Pulmonary artery endothelial cell (primary cell): ENCODE results near the gene LIFR. TPM values are rescaled to one million over a fixed set of nuclear protein-coding genes. Genes with fewer than 3 reads are reported as not detected.
A peak's percentile ranks its signal among the peaks of the same experiment; 100 is the strongest.
"Not testable (repeated sequence)": the region's sequence is repeated elsewhere in the genome, so short reads cannot be mapped to it uniquely, and the experiment has no call there.

Experiments used
- DNase-seq: peaks from one replicate; pipeline ENCODE4 v3.0.0-alpha.2; 2011; ENCODE audit warnings: low read depth, low spot score
- total RNA-seq: library from RNA; depleted of rRNA; stranded (reverse); fragments of >200 nt; gene quantifications from 2 replicates; pipeline ENCODE4 v1.2.3, GENCODE V29; 2014

The LIFR gene
- total RNA-seq, 1 donor from 2014 or later, result 35.8 TPM

DNA sequence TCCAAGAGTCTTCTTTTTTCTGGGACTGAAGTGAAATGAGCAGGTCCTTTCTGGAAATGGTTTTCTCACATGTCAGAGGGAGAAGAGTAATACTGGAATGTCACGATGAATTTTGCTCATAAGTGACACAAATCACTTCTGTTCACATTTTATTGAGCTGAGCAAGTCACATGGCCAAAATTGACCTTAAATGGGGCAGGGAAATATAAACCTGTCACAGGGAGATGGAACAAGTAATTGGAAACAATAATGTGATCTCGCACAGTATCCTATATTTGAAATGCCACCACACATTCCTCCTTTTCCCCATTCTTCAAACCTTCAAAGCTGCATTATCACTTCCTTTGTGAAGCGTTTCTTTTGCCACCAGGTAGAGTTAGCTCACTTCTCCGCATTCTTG is 25.2 kb upstream of the LIFR start:
- no peak for DNase-seq

GRCh38 chr5:38579105-38579504 is 22.7 kb upstream of the LIFR start:
- DNase-seq, result no peak

- DNase-seq, result no peak
Observed at GRCh38 chr5:38576961-38577684, 20.7 kb upstream of the LIFR start.

GRCh38 chr5:38576442-38576841 is 20.0 kb upstream of the LIFR start:
- DNase-seq, result no peak

- no peak for DNase-seq
Observed at GRCh38 chr5:38575476-38575875, 19.0 kb upstream of the LIFR start.

DNA sequence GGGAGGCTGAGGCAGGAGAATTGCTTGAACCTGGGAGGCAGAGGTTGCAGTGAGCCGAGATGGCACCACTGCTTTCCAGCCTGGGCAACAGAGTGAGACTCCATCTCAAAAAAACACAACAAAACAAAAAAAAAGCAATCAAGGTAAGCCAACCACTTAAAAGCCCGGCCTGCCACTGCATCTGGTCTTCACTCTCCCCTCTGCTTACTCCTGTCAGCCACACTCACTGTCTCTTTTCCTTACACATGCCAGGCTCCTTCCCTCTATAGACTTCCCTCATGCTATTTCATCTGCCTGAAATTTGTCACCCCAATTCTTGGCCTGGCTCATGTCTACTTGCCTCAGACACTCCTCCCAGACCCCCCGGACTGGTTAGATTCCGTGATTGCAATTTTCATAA is 17.6 kb upstream of the LIFR start:
- no peak for DNase-seq

- no peak for DNase-seq
Observed at GRCh38 chr5:38573521-38573920, 17.1 kb upstream of the LIFR start.

DNA sequence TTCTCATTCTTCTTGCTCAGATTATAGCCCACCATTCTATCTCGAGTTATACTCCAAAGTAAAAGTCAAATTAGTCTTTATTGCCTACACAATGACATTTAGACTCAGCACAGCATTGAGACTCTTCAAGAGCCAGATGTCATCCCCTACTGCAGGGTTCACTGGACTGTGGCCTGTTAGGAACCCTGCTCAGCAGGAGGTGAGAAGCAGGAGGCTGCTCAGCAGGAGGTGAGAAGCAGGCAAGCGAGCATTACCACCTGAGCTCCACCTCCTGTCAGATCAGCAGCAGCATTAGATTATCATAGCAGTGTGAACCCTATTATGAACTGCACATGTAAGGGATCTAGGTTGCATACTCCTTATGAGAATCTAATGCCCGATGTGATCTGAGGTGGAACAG is 12.7 kb upstream of the LIFR start:
- no peak for DNase-seq

DNA sequence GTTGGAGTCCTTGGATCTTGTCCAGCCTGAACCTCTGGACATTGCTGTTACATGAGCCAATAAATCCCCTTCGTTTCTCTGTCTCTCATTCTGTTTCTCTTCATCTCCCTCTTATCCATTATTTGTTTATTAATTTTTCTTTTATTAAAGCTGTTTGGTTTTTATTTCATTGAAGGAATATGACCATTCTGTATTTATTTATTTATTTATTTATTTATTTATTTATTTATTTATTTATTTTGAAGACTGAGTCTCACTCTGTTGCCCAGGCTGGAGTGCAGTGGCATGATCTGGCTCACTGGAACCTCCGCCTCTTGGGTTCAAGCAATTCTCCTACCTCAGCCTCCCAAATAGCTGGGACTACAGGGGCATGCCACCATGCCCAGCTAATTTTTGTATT is 10.9 kb upstream of the LIFR start:
- DNase-seq, result not testable (repeated sequence)

- no peak for DNase-seq
Observed at GRCh38 chr5:38563624-38564023, 7.2 kb upstream of the LIFR start.

DNA sequence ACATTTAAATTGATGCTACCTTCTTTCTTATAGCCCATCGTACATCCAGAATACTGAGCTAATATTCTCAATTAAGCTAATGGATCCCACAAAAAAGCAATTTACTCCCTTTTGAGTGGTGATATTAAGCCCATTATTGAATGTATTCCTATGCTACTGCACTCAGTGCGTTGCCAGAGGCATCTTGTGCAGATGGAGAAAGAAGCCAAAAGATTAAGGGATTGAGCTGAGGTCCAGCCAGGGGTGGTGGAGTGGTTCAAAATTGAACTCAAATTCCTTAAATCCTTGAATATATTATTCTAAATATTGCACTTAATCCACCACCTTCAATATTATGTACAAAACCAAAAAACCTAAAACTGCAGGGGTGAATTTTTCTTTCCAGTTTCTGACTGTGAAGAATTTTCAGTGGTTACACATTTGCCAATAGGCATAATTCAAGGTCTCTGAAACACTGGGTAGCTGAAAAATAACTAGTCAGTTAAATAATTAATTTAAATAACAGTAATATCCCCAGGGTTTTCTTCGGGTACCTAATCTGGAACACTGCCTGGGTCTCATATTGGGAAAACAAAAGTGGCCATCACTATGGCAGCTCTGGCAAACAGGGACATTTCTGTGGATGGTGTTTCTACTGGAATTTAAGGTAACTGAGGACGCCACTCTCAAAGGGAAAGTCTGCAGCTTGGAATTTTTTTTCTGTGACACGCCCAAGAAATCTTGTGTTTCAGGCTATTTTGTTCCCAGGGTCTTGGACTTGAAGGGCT is 6.2 kb upstream of the LIFR start:
- DNase-seq, result no peak

- no peak for DNase-seq
Observed at GRCh38 chr5:38559428-38559827, 3.0 kb upstream of the LIFR start.

DNA sequence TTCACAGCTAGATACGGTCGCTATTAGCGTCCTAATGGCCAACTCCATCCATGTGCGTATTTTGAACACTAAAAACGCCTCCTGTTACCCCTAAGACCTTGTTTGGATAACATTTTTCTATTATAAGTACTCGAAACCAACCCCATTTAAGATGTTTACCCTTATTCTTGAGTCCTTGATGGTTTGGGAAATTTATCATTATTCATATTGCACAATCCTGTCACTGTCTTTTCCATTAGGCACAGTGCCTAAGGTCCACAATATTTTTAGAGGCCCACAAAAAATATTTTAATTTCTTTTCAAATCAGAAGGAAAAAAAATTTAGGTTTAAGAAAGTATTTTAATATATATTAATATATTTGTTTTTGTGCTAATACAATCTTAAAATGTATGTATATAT is 1.3 kb upstream of the LIFR start:
- DNase-seq, result no peak

GRCh38 chr5:38557308-38557710 is 863 bp upstream of the LIFR start:
- DNase-seq, result no peak

DNA sequence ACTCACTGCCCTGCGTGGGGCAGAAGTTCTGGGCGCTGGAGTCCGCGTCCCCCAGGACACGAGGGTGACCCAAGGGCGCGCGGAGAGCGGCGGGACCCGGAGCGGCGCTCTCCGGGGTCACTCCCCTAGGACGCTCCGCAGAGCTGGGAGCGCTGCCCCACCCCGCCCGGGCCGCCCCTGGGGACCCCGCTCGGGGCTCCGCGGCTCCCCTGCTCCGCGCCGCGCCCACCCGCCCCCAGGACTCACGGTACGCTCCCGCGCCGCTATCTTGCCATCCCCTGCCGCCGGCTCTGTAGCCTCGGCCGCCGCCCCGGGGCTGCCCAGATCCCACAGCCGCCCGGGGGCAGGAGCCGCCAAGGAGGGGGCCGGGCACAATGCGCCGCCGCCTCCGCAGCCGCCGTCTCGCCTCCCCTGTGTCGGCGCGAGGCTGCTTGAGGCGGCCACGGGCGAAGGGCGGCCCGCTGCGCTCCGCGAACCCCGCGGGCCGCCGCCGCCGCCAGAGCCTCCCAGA is 303 bp downstream of the LIFR start:
- no peak for DNase-seq

DNA sequence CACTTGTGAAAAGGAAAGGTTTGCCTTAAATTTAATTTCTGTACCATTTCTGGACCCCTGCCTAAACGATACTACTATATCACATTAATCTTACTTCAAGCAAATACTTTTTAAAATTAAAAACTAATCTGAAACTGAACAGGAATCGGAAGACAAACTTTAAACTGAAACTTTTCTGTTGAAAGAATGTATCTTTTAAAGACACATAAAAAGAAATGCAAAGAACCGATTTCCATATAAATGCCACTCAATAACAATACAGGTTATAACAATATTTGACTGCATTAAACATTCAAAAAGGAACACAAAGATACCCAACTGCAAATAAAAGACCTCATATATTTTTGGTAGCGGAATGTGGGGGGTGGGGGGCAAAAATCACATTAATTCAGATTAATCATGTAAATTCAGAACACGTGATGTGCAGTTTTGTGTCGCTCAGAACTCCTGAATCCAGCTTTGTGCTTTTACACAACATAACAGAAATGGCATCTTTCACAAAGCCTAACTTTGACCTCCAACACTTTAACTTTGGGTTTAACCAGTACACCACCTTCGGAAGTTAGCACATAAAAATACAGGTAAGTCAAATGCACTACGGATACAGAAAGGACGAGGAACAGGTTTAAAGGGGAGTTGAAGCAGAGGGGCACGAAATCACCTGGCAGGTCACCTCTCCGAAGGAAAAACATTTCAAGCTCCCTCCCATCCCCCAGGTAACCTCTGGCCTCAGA is 925 bp downstream of the LIFR start:
- DNase-seq, result no peak

DNA sequence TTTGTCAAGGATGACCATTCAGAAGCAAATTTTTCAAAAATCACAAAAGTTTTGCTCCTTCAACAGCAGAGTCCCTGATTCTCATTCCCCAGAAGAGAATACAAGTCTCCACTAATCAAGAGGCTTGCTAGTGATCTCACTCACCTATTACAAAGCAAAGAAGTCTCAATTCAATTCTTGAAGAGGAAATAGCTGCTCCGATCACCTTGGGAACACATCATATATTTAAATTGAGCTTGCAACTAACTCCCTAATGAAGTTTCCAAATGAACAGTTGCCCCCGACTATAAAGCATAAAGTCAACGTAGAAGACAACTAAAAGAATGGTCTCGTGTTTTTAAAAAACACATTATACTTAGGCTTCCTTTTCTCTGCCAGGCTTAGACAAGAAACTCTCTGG is 1.6 kb downstream of the LIFR start:
- no peak for DNase-seq

DNA sequence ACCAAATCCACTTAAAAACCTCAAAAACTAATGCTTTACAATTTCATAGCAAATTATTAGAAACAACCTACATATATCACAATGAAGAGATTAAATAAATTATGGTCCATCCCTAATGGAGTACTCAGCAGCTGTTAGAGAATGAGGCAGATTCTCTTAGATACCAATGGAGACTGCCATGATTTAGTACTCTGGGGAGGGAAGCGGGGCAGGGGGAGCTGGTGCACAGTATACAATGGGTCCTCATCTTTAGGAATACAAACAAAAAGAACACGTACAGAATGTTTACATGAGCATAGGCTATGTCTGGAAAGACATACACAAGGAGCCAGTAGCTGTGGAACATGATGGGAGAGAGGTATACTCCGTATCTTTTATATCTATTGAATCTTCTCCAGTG is 2.0 kb downstream of the LIFR start:
- DNase-seq, result no peak

- no peak for DNase-seq
Observed at GRCh38 chr5:38553001-38553521, 3.4 kb downstream of the LIFR start.

GRCh38 chr5:38551030-38552017 is 5.1 kb downstream of the LIFR start:
- DNase-seq, result peak; percentile 22
